NOMO-1 treated with DMSO at 0.1 percent for 48 hours (cell line): ENCODE results near the gene RTP4.

Source experiments
- DNase-seq: peaks from one replicate; lab custom pipeline; 2025; ENCODE audit not compliant: unreplicated experiment; lab: John Stamatoyannopoulos, UW

Gene RTP4, protein sequence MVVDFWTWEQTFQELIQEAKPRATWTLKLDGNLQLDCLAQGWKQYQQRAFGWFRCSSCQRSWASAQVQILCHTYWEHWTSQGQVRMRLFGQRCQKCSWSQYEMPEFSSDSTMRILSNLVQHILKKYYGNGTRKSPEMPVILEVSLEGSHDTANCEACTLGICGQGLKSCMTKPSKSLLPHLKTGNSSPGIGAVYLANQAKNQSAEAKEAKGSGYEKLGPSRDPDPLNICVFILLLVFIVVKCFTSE

DNA sequence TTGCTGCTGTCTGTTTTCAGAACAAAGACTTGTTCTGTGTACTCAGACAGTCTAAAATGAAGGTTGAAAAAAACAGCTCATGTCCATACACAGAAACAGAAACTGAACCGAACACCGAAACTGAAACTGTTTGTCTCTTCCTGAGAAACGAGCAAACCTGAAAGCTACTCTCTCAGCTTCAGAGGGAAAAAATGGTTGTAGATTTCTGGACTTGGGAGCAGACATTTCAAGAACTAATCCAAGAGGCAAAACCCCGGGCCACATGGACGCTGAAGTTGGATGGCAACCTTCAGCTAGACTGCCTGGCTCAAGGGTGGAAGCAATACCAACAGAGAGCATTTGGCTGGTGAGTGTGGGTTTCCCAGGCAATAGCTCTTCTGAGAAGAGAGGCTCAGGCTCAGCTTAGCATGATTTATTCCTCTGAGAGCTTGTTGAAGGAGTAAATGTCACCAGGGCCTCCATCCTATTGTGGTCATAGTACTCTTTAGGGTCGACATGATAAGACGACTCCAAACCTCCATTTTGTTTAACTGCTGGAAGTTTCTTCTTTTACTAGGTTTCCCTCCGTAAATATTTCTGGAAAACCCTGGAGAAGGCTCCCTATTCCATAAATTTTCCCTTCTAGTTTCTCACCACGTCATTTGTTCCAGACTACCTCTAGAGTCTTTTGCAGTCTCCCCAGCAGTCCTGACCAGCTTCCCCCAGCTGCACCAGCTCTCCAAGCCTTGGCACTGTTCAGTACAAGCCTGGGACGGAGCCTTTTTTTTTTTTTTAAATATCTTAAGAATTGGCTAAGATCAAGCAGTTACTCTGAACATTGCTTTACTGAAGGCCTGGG is at the start of gene RTP4:
RTP4 (plus strand) TSS at position 135 of the 838 bp plus-strand sequence; CDS start at position 192, 57 bp downstream.
- DNase-seq = peak; percentile 92

DNA sequence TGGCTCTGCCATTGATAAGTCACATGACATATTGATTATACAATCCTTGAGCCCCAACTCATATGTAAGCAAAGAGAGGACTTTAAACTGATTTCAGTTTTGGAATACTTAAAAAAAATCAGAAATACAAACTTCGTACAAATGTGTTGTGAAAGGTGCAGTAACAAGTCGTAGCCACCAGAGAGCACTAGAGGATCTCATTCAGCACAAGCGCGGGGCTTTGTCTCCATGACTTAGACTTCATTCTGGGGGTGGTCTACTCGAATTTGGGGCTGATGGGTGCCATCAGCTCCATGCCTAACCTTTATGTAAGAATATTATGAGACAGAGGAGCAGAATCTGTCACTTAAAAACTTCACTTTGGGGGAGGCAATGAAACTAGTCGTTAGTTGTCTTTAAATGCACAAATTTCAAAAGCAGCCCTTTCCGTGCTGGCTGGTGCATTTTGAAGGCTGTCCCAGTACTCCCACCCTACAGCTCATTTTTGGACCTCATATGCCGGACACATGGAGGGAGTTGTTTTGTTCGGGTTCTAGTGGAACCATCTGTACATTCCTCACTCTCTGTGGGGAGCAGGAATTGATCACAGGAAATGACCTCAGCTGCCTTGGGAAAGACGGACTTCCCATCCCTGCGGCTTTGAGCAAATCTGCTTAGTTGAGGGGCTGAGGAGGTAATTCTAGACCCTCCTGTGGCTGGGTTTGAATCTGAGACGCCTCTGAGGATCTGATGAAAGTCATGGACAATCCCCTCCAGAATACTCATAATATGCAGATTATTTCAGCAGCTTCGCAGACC is 49.2 kb upstream of the RTP4 start:
- DNase-seq = peak; percentile 60

DNA sequence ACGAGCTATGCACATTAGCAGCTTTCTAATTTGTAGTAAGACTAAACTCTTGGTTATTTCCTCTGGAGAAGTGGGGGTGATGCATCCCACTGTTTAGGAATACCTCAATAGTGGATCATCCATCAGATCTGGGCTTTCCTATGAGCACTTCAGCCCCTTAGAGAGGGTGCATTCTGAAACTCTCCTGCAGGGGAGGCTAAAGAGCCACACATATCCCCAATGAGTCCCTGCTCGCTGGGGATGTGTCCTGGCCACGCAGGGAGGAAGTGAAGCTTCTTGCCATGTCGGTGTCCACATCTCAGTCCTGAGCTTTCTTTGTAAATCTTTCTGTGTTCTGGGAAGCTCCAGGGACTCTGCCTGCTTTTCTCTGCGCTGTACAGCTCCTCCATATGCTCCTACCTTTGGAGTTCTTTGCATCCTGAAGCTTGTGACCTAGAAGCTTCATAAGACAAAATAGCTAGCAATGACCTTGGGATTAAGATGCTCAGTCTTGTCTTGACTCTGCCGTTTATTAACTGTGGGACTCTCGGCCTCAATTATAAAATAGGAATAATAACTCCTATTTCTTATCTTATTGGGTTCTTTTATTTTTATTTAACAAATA is 48.4 kb upstream of the RTP4 start:
- peak; percentile 79 for DNase-seq

DNA sequence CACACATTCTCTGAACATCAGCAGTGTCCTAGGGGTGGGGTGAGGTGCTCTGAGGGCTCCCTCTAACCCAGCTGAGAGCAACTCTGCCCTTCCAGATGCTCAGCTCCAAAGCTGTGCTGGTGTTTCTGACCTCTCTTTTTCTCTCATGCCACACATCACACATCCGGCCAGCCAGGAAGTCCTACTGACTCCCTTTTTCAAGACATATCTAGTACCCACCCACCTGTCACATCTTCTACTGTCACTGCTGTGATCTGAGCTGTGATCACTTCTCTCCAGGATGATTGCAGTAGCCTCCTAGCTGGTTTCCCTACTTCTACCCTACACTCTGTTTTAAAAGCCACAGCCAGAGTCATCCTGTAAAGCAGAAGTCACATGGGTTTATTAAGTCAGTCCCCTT is 46.4 kb upstream of the RTP4 start:
- DNase-seq = no peak

DNA sequence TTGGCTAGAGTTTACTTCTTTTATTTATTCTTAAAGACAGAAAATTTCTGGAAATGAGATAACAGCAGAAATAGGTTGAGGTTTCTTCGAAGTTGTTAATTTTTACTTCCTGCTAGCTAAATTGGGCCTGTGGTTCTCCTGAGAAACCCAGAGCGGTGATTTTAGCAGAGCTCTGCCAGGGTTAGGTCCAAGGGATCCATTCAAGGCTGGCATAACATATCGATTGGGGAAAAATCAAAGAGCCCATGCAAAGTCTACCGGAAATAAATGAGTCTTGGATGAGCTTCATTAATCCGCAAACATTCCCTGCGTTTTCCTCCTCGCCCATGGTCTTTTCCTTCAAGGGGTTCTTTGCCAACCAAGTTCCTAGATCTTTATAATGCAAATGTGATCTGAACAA is 45.9 kb upstream of the RTP4 start:
- no peak for DNase-seq

DNA sequence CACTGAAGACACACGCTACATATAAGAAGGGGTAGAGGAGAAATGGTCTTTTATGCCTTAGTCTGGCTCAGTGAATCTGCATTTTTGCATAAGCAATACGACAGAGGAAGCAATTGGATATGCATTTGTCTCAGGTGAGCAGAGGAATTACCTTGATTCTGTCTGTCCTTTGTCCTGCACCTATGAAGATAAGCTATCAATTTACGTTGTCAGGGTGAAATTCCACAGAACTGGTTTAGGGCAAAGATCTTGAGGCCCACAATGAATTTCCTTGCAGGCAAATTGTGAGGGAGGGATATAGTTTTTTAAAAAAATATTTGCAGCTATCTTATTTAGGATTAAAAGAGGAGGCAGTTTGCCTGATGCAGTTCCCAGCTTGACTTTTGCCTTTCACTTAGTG is 45.1 kb upstream of the RTP4 start:
- no peak for DNase-seq

DNA sequence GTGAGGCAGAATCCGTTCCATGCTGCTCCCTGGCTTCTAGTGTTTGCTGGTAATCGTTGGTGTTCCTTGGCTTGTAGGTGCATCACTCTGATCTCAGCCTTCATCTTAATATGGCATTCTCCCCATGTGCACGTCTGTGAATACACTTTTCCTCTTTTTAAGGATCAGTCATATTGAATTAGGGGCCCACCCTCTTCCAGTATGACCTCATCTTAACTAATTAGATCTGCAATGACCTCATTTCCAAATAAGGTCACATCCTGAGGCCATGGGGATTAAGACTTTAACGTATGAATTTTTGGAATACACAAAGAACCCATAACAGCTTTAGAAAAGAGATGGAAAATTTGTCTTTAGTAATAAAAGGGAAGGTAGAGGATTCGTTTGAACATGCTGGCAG is 42.6 kb upstream of the RTP4 start:
- DNase-seq = no peak

DNA sequence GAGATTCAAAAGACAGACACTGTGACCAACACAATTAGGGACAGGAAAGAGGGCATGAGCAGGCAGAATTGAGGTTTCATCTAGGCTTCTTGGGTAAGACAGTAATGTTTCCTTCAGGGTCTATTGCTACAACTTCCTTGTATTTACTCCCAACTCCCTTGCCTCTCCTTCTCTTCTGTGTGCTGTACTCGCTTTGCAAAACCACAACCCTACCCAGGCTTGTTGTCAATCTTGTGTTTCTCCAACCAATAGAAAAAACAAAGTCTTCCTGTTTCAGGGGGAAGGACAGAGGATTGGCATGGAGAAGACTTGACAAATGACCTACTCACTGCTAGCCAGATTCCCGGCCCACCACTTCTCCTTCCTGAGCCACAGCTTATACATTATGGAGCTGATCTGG is 40.3 kb upstream of the RTP4 start:
- peak; percentile 64 for DNase-seq

DNA sequence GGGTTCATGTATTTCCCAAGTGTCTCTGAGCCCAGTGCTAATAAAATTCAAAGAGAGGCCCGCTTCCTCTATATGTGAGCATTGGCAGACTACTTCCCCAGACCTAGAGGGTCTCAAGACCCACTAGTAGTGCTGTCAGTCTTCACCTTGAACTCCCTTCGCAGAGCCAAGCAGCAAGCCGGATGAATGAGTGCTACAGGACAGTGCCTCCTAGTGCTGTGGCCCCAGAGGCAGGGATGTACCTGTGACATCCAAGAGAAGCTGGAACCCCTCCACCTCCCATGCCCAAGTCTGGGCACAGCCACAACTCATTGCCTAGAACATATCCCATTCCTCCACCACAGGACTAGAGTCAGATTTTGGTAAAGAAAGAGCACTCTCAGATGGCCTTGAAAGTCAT is 39.5 kb upstream of the RTP4 start:
- no peak for DNase-seq

DNA sequence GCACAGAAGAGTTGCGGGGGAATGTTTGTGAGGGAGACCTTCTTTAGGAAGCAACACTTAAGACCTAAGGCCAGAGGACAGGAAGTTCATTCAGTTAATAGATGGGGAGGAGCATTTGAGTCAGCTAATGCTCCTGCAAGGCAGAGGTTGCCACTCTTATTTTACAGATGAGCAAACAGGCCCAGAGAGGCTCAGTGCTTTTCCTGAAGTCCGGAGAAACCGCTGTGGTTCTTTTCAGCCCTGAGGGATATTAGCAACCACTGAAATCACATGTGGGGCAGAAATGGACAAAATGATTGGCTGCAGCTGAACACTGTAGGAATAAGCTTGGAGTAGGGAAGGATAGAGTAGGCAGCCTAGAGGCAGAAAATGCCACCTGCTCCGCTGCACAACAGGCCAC is 33.3 kb upstream of the RTP4 start:
- no peak for DNase-seq

DNA sequence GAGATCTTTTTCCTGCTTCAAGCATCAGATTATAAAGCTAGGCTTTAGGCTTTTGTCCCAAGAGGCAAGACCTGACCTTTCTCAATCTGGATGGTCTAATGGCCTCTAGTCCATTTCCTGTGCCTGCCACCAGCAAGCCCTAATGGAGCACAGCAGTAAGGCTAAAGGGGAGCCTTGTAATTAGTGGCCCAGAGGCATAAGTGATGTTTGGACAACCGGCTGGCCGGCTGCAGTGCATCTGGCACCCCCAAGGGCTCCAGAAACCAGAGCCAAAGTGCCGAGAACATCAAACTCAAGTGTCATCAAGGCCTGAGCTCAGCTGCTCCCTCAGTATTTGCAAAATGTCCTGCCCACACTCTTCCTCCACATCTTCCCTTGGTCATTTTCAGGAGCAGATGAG is 31.9 kb upstream of the RTP4 start:
- DNase-seq = no peak

DNA sequence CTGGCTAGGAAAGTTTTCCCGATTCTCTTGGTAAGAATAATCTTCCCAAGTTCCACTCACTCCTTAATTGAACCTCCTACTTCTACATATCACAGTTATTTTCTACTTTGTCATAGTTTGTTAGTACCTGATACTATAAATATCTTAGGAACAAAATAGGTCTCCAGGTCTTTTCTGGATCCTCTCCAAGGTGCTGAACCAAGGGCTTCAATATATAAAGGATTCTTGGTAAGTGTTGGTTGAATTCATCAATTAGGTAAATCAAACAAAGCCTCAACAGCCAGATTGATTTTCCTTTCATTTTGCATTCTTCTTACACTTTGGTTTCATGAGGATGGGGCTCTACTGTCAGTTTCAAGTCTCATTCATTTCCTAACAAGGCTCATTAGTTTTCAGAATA is 27.6 kb upstream of the RTP4 start:
- DNase-seq = no peak

DNA sequence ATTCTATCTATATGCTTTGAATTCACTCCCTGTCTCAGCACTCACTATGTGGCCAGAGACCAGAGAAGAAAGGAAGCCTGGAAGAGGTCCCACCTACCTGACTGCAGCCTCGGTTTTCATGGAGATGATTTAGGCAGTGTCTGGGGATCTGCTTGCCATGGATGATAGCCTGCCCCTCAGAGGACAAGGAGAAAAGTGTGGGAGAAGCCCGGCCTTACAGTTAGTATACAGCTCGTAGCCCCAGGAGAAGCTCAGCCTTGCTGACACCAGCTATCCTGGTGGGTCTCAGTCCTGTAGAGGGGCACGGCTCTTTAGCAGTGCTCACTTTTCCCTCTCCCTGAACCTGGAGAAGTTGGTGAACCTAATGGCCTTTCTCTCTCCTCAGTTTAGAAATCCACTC is 25.9 kb upstream of the RTP4 start:
- no peak for DNase-seq

DNA sequence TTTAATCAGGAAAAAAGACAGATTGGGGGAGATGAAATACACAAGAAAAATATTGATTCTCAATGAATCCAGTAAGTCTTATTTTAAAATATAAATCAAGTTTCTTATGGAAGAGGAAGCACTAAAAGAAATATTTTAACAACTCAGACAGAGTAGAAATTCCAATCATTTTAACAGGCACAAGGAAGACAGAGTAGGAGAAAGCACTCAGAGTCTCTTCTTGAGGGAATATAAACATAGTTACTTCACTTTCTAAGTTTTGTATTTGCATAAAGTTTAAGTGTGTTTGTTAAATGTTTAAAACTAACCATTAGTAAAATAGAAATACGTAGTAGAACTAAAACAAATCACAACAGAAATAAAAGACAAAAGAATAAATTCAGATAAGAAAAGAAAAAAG is 24.5 kb upstream of the RTP4 start:
- no peak for DNase-seq

DNA sequence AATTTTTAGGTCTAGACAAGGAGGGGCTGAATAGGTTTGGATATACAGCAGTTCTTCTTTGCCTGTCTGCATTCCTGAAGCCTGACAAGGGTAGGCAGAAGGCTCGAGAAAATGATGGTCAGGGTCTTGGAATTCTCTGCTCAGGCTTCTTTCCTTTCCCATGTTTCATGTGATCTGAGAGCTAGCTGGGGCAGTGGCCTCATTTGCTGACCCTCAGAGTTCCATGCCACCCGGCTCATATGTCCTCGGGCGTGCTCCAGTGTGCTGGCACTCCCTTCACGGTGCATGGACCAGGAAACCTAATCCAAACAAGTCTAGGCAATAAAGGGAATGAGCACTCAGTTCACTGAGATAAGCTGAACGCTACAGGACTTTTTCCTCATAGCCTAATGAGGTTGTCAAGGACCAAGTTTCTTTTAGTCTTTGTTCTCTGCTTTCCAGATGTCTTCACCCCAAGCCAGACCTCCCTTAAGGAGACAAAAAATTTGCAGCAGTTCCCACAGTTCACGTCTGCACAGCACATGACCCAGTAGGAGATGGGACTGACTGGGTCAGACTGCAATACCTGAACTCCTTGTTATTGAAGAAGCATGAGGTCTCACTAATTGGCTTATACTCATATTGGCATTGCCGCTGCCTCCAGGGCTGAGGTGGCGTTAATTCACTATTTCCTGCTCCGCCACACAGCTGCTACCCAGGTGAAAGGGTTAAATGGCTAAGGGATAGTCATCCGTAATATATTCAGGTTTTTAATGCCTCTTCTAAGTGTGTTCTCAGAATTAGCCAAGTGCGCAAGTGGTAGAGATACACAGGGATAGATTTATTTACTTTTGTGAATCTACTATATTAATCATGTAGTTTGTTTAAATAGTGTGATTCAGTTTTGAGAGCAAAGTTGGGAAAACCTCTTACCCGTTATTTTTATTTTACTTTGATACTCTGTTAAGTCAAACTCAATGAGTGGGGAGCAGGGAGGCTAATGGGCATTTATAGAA is 15.3 kb upstream of the RTP4 start:
- DNase-seq = no peak

DNA sequence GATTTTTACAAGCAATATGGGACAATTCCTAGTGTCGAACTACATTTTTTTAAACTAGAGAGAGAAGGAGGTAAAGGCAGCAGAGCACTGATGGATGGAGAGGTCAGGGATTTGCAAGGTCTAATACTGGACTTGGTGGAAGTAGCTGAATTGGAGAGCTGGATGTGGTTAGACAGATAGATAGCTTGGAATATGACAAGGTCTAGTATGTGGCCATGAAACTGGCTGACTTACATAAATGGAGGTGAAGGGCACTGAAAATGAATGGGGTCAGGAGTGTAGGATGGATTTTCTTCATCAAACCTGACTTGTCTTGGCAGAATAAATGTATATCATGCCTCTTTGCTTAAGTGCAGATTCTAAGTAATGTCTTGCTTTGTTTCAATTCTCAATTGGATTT is 10.1 kb upstream of the RTP4 start:
- DNase-seq = no peak

DNA sequence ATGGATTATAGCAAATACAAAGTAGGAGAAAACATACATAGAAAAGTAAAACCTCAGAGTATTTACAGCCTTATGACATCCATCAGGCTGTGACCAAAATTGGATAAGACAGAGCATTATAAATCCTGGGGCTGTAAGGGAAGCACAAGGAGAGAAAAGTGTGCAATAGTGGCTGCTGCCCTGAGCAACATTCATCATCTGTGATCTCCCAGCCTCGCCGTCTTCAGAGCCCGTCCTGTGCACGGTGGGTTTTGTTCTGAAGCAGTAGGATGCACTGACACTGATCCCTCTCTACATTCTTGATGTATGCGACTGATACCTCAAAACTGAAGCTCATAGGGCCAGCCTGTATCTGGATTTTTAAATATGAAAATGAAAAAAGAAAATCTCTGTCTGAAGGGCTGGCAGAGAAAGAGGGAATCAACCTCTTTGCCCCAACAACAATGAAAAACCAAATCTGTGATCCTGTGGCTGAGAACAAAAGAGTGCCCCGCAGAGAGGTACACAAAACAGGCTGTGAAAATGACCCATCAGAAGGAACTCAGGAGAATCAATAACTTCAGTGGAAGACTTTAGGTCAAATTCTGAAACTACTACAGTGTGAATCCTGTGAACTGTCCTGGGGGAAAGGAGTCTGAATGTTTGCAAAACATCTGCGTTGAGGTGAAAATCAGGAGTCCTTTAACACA is 8.2 kb upstream of the RTP4 start:
- DNase-seq = no peak

DNA sequence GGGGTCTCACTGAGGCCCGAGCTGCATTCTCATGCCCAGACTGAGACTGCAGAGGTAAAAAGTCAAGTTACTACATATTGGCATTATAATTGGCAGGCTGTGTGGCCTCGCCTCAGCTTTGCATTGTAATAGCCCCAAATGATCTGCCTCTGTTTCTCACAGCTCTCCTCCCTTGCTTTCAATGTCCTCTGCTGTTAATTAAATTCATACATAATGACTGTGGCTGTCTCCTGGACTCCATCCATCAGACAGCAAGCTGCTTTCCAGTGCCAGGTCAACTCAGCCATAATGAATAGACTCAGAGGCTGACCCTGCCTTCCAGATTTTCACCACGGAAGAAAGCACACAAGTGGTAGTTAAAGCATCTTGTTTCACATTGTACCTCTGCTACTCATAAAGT is 7.6 kb upstream of the RTP4 start:
- DNase-seq = no peak

DNA sequence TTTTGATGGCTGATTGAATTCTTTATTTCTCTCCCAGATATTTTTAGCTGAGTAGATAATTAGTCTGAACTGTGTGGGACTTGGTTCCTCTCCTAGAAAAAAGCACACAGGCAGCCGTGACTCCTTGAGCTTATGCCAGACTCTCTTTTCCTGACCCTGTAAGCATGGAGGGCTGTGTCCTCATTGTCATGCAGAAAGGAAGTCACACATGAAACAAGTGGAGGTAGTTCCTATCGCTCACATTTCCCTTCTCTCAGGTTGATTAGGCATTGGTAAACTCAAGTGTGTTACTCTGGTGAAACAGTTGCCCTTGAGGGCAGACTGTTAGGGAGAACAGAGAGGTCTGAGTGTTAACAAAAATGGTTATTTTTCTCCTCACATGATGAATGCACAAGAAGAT is 6.3 kb upstream of the RTP4 start:
- no peak for DNase-seq
